Suppressor macrophage (primary cell): ENCODE data around the gene PCDHGA11.
"Not testable (repeated sequence)": the region's sequence is repeated elsewhere in the genome, so short reads cannot be mapped to it uniquely, and the experiment has no call there.

ENCODE experiments used
- DNase-seq, 4 experiments: peaks; one replicate each; pipeline ENCODE4 v3.0.0-alpha.2; 2020 to 2022

Gene PCDHGA11

GRCh38 chr5:141431286-141431685 is 10.4 kb downstream of the PCDHGA11 start:
- DNase-seq = peak; percentile 5 to 45 (median 38)

GRCh38 chr5:141432308-141432707 is 11.5 kb downstream of the PCDHGA11 start:
- DNase-seq = not testable (repeated sequence)

GRCh38 chr5:141432726-141433125 is 11.9 kb downstream of the PCDHGA11 start:
- DNase-seq = not testable (repeated sequence)

GRCh38 chr5:141434006-141434405 is 13.2 kb downstream of the PCDHGA11 start:
- no peak for DNase-seq

- no peak for DNase-seq
Observed at GRCh38 chr5:141437221-141437620, 16.4 kb downstream of the PCDHGA11 start.

- DNase-seq = no peak
Observed at GRCh38 chr5:141439411-141440141, 18.7 kb downstream of the PCDHGA11 start.

GRCh38 chr5:141440341-141440740 is 19.5 kb downstream of the PCDHGA11 start:
- DNase-seq = no peak

GRCh38 chr5:141441571-141442170 is 20.8 kb downstream of the PCDHGA11 start:
- DNase-seq = no peak

GRCh38 chr5:141465351-141465750 is 44.5 kb downstream of the PCDHGA11 start:
- no peak for DNase-seq
